ENCODE data around the gene KIF16B.

DNA sequence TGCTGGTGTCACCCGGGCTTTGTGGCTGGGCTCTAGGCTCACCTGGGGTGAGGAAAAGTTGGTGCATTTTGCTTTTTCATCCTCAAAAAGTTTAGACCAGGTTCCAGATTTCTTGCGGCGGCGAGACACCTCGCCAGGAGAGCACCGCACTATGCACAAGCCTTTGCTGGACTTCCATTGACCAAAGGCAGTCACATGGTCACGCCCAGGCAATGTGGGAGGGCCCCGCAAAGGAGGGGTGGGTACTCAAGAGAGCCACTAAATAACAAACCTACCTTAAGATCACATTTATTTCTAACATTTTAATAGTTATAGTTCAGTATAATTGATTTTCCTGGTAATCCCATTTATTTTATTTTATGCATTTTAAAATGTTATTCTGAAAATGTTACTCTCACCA, 3.0 kb upstream of the KIF16B start:
- no peak for TF ChIP-seq POLR2AphosphoS5 (IDR thresholded peaks at IDR 0.05; ENCODE audit: low read depth, low read length)
- TF ChIP-seq, protein P1, sequence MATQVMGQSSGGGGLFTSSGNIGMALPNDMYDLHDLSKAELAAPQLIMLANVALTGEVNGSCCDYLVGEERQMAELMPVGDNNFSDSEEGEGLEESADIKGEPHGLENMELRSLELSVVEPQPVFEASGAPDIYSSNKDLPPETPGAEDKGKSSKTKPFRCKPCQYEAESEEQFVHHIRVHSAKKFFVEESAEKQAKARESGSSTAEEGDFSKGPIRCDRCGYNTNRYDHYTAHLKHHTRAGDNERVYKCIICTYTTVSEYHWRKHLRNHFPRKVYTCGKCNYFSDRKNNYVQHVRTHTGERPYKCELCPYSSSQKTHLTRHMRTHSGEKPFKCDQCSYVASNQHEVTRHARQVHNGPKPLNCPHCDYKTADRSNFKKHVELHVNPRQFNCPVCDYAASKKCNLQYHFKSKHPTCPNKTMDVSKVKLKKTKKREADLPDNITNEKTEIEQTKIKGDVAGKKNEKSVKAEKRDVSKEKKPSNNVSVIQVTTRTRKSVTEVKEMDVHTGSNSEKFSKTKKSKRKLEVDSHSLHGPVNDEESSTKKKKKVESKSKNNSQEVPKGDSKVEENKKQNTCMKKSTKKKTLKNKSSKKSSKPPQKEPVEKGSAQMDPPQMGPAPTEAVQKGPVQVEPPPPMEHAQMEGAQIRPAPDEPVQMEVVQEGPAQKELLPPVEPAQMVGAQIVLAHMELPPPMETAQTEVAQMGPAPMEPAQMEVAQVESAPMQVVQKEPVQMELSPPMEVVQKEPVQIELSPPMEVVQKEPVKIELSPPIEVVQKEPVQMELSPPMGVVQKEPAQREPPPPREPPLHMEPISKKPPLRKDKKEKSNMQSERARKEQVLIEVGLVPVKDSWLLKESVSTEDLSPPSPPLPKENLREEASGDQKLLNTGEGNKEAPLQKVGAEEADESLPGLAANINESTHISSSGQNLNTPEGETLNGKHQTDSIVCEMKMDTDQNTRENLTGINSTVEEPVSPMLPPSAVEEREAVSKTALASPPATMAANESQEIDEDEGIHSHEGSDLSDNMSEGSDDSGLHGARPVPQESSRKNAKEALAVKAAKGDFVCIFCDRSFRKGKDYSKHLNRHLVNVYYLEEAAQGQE (IDR thresholded peaks at IDR 0.05; ENCODE audit: insufficient read depth in 1 of 2, low read depth in 2 of 2, low read length in 2 of 2), result no peak
- TF ChIP-seq FOXP2 (optimal IDR thresholded peaks at IDR 0.05; ENCODE audit: borderline replicate concordance, extremely low read depth, extremely low read length, insufficient read depth), result no peak
- no peak for TF ChIP-seq TAF1 (IDR thresholded peaks at IDR 0.05; ENCODE audit: borderline replicate concordance, insufficient read depth, low read length)
